HG02870 (cell line): ENCODE measurements around the gene COPS9.
A peak's percentile ranks its signal among the peaks of the same experiment; 100 is the strongest.

Source experiments
- ATAC-seq: cut with Tn5 transposase; IDR thresholded peaks from one replicate; pipeline ENCODE4 v1.9.1; 2021; ENCODE audit warnings: mild to moderate bottlenecking, moderate library complexity; ENCODE audit not compliant: unreplicated experiment

COPS9 gene

DNA sequence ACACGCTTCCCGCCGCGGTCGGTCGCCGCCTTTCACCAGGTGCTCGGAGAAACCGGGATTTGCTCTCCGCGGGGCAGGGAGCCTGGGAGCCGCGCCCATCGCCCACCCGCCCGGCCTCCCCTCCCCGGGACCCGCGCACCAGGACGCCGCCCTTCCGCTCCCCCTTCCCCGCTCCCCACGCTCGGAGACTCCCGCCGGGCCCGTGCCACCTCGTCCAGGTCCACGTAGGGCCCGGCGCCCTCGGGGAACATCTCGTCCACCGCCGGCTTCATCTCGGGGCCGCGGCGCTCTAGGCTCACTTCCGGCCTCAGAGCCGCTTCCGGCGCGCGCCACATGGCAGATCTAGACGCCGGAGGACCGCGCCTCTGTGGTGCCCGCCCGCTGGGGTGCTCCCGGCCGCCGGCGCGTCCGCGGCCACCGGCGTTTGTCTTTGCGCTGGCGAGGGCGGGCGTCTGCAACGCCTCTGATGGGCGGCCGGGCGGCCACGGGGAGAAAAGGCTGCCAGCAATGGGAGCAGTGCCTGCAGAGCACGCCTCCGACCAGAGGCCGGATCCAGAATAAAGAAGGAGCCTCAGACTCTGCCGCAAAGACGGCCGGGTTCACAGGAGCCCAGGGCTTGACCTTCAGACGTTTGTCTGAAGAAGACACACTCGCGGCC is at the start of gene COPS9:
TSS of gene COPS9 (minus strand) at position 293 of the 658 bp plus-strand sequence. CDS start at position 272, 21 bp downstream.
- peak; percentile 92 for ATAC-seq

DNA sequence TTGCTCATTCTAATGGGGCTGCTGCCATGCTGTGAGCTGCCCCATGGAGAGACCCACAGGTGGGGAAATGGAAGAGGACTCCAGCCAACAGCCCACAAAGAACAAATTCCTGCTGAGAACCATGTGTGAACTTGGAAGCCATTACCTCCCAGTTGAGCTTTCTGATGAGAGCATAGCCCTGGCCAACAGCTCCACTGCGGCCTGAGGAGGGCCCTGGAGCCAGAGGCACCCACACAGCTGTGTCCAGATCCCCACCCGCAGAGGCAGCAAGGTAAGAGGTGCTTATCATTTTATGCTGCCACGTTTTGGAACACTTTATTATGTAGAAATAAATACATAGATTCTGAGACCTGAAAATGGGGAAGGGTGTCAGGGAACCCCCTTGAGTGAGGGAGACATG is 48.6 kb upstream of the COPS9 start:
- no peak for ATAC-seq

DNA sequence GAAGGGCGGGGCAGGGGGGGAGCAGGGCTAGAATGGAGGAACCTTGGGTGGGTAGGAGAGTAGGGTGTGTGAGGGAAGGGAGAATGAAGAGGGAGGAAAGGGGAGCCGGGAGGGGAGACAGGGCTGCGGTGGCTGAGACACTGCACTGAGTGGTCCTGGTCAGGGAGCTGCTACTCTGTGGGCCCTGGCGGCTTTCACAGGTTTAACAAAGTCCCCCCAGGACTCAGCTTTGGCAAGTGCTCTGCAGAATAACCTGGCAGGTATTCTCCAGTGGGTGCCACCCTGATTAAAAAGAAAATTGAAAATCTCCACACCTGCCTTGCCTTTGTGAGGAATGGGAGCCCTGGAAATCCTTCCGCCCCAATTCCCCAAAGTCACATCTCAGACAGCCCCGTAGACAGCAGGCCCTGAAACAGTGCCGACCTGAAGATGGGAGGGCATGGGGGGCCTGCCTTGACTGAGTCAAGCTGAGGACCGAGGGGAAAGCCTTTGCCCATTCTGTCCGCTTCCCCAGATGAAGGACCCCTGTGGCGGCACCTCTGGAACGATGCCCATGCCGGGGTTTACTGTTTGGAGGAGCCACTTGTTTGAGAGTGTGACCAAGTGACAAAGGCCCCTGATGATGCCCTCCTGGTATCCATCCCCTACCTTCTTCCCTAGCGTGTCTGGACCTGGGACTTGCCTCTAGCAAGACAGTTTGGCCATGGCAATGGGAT is 47.9 kb upstream of the COPS9 start:
- ATAC-seq = no peak

DNA sequence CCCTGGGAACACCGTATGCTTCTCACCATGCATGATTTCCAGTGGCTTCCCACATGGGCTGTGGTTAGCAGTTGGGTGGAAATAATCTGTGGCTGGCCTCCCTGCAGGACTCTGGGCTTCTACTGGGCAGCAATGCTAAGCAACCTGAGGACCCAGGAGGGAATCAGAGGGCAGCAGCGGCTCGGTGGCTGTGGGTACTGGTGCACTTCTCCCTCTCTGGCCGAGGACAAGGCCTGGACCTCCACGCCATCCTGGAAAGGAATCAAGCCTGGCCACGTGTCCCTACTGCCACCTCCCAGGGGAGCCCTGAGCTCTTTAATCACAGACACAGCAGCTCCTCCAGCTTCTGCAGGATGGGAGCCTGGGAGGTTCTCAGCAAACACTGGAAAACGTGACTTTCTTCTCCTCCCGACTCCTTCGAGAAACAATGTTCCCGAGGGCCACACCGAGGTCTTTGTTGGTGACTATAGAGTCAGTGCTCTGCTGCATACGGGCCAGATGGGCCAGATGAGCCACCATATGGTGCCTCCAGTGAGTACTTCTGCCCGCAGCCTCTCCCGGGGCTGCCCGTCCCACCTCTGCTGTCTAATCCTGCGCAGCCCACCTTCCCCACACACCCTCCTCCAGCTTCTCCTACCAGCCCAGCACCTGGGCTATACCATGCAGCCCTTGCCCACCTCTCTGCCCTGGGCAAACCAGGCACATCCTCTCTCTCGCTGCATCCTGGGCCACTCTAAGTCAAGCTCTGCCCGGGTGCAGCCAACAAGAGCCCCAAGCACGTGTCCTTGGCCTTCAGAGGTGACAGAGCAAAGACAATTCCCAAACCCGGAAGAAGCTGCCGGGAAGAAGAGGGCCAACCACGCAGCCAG is 47.1 kb upstream of the COPS9 start:
- no peak for ATAC-seq

DNA sequence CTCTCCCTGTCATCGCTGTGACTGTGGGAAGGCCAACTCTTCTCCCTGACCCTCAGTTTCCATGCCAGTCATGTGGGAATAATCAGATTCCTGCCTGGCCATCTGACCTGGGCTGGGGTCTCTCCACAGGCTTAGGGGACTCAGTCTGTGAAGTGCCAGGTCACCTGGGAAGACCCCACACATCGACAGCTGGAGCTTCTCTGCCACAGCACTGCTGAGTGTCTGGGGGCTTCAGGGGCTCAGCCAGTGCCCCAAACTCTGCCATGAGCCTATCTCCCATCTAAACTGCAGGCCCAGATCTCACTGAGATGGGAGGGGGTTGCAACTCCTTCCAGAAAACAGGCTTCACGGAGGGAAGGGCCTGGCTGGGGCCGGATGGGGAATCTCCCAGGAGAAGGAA is 46.4 kb upstream of the COPS9 start:
- ATAC-seq = no peak

DNA sequence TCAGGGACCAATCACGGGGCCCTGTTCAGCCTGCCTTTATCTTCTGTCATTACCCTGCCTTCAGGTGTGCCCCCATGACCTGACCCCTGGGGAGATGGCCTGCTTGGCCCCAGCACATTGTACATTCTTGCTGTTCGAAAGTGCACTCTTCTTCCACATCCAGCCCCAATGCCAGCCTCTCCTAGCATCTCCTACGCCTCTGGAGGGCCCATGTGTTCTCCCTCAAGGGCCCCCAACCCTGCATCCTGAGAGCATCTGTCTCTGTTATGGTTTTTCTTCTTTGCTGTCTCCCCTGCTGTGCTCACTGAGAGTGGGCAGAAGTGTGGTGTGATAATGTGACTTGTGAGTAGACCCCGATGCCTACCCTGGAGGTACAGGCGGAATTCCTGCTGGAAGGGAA is 45.9 kb upstream of the COPS9 start:
- no peak for ATAC-seq

DNA sequence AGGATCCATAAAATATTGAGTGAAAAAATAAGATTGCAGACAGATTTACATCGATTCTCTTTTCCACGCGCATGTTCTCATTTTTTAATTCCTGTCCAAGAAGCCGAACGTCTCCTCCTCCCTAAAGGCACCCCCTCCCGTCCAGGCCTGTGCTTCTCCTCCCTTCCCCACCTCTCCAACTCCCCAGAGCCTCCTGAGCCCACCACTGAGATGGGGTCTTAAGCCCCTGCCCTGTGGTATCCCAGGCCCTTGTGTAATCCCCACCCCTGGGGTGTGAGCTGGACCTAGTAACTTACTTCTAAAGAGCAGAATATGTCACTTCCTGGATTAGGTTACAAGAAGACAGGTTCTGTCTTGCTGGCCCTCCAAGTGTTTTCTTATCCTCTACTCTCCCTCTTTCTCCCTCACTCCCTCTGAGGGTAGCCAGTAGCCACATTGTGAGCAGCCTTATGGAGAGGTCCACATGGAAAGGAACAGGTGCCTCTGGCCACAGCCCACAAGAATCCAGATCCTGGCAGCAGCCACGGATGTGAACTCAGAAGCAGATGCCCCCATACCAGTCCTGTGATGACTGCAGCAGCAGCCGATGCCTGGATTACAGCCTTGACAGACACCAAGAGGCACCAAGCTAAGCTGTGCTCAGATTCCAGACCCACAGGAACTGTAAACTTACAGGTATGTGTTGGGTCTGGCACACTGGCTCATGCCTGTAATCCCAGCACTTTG is 44.0 kb upstream of the COPS9 start:
- ATAC-seq = no peak

DNA sequence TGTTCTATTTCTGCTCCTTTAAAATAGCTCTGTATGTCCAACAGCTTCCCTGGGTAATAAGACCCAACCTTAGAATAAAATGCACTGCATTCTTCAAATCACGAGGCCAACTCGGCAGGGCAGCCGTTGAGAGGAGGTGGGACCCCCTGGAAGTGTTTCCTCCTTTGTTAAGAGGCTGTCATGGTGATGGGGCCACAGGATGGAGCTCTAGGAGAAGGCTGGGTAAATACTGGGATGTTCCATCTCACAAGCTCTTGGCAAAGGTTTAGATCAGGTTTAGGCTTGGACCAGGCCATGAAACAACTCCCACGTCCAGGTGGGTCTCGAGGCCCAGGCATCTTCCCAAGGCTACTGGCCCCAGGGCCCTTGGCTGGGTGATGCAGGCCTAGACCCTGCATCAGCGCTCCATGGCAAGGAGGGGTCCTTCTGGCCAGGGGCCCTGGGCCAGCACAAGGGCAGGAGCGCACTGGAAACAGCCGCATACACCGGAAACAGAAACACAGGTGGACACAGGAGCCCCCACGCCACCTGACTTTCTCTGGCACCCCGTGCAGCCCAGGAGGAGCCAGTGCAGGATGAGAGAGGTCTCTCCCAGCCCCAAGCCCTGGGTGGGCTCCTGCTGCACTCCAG is 43.2 kb upstream of the COPS9 start:
- no peak for ATAC-seq

DNA sequence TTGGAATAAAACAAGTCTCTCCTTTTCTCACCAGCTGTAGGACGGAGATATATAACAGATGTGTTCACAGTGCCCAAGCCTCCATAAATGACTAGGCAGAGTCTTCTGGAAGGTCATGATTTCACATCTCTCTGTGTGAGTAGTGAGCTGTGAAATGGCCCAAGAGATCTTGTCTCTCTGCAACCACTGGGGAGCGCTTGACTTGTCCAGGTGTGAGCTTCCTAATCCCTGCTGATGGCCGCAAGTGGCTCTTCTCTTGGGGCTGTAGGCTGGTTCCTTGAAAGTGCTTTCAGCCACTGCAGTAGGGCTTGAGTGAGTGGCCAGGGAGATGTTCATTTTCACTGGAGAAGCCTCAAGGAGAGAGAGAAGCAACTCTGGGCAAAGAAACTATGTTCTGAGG is 42.5 kb upstream of the COPS9 start:
- ATAC-seq = no peak

DNA sequence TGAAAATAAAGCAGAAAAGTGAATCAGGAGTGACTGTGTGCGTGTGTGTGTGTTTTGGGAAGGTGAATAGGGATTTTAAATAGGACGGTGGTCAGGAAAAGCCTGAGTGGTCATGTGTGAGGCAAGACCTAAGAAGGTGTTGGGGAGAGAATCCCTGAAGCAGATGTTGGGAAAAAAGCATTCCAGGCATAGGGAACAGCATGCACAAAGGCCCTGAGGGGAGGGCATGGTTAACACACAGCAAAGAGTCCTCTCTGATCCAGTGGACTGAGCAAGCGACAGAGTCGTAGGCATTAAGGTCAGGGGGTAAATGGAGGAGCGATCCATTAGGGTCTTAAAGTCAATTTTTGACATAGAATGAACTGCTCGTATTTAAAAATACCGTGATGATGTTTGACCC is 38.4 kb upstream of the COPS9 start:
- ATAC-seq = no peak

DNA sequence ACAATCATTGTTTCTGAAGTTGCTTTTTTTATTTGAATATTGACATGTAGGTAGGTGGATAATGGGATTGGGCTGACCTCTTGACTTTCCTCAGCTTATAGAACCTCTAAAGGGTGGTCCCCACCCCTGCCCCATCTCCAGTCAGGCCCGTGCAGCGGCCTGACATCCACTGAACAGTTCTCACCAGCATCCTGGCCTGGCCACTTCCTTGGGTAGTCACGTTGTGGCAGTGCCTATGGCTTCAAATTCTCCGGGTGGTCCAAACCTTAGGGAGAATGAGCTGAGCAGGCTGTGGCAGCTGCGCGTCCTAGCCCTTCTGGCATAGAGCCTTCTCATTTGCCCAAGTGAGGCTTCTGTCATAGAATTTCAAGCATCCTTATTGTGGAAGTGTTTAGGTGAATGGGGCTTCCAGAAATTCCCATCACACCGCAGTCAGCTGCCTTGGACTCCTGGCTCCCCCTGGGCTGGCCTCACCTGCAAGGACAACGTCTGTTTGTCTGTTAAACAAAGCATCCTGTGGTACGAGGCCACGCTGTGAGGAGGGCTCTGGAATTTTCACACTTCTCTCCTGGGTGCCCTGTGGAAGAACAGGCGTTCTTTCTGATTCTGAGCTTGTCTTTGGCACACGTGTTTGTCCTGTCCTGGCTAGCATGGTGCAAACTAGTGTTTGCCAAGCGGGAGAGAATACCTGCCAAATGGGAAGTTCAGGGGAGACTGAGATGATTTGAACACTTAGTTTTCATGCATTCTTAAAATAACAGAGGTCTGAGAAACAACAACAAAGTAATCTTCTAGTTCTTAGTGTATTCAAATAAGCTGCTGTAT is 36.2 kb upstream of the COPS9 start:
- ATAC-seq = no peak

DNA sequence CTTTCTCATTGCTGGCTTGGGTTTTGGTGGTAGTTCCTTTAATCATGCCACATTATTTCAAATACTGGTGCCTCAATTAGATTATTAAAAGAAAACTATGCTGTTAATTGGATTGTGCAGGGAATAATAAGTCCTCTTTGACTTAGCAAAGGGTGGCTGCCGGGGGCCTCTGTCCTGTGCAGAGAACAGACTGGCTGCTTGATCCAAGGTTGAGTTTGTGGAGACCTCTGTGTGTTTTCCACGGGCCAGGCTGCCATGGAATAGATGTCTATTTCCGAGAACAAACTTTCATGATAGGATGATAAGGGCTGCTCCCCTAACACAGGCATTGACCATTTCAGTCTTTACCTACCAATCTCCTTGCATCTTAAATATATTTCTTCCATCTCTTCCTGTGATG is 34.8 kb upstream of the COPS9 start:
- ATAC-seq = no peak

DNA sequence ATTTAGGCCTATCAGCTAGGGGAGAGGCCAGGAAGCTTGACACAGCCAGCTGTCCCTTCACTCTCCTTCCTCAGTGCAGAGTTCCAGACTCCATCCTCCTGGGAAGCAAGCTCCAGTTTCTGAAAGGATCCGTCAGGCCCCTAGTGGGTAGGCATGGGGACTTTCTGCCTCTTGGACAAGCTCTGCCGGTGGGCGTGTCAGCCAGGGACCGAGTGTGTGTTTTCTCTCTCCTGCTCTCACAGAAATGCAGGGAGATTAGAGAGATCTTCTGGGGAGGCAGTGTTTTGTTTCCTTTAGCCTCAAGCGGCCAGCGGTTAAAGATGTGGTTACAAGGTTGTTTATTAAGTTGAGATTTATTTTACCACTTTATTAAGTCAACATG is 34.2 kb upstream of the COPS9 start:
- ATAC-seq = no peak

DNA sequence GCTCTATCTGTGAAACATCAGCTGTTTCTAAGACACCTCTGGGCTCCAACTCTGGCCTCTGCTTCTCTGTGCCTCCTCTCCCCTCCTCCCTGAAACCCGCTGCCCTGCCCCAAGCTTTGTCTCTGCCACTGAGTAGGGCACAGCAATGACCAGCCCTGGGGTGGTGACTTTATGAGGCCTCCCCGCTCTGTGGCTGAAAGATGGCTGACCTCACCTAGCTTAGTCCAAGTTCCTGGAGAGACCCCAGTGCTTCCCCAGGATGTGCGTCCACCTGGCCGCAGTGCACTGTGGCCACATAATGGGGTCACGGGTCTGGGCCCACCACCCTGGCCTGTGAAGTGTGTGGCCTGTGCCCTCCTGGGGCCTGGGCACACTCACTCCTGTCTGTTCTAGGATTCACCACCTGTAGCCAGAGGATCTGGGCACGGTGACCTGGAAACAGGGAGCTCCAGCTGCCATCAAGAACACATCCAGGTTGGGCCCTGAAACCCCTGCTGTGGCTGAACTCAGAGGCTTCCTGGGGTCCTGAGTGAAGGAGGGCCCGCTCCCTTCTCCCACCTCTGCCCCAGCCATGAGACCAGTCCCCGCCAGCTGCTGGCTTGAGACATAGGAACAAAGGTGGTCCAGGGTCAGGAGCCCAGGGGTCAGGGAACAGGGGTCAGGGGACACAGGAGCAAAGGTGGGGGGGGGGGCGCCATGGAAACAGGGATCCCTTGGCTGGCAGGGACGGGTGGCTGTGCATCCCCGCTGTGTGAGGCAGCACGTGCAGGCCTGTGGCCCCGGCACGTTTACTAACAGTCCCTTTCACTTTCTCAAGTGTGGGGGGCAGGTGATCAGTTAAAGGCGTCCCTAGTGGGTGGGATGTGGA is 33.6 kb upstream of the COPS9 start:
- no peak for ATAC-seq

DNA sequence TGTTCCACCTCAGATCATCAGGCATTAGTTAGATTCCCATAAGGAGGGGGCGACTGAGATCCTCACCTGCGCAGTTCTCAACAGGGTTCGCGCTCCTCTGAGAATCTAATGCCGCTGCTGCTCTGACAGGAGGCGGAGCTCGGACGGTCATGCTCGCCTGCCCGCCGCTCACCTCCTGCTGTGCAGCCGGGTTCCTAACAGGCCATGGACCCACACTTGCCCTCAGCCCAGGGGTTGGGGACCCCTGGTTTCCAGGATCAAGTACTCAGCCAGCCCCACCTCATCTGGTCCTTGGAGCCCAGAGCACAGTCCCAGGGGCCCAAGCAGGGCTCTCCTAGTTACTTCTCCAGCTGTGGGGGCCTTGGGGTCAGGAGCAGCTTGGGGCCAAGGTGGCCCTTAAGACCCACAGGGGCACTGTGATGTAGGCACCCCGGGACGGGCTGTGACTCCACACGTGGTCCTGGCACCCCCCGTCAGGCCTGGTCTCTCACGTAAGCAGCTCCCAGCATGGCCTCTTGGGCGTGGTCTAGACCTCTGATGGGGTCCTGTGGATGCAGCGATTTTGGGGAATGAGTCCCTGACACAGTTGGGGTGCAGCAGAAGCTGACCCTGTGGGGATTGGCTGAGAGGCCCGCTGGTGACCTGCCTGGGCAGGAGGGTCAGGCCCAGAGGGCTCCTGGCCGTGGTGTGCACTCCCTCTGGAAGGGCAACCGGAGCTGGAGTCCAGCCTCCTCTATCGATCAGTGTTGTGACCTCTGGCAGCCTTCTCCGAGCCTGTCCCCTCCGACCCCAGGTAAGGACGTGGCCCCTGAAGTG is 32.6 kb upstream of the COPS9 start:
- no peak for ATAC-seq

DNA sequence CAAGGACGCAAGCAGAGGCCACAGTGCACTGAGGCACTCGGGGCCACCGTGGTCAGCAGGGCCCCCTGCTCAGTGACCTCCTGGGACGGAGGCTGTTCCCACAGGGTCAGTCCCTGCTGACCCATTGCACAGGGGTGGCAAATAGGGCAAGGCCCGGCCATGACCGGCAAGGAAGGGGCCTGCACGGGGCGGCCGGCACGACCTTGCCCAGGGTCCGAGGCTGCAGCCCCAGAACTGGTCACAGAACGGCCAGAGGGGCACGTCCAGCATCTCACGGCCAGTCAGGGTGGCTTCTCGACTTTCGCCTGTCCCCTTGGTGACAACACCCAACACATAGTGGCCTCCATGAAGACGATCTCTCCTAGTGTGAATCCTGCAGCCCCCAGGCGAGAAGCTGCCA is 31.9 kb upstream of the COPS9 start:
- no peak for ATAC-seq

DNA sequence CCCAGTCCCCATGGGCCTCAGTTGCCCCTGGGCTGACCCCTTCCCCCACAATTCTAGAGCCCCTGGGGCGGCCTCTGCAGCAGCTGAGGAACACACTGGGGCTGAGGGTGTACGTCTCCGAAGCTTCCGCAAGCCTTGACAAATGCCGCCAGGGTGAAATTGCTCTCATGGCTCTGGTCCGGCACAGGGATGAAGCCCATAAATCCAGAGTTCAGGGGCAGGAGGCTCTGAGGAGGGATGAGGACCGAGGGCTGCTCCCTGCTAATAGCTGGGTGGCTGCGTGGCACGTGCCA is 31.4 kb upstream of the COPS9 start:
- ATAC-seq = no peak
